Caco-2 (cell line): Measurements from ENCODE around the gene ENOX1. TPM values are rescaled to one million over a fixed set of nuclear protein-coding genes. Genes with fewer than 3 reads are reported as not detected.

Experiments used
- BruUV-seq: library from RNA; stranded (reverse); fragments of 400-500 nt; replicated peaks from 2 replicates; lab custom pipeline; 2021; lab: Mats Ljungman, UMichigan
- CTCF ChIA-PET: fragments of 300-600 bp; sonication (Branson Sonifier 250); formaldehyde crosslinking; loops from one replicate; lab custom pipeline; 2022; ENCODE audit warnings: antibody characterized with exemption; lab: Charles Lee
- POLR2A ChIA-PET: fragments of 300-600 bp; sonication (Branson Sonifier 250); formaldehyde crosslinking; loops from one replicate; lab custom pipeline; 2022; ENCODE audit warnings: antibody characterized with exemption; lab: Charles Lee
- DNase-seq, 2 experiments: peaks; one replicate each; pipeline versions ENCODE4 v3.0.0 to v3.0.0-alpha.2; 2020 to 2022
- H3K27me3 ChIP-seq: replicated peaks from 2 replicates; pipeline ENCODE4 v1.6.0; 2011; ENCODE audit warnings: low read length; ENCODE audit not compliant: control insufficient read depth, insufficient read depth
- H3K36me3 ChIP-seq: 2 replicates; pipeline ENCODE4 v1.5.1; 2011; ENCODE audit warnings: low read length; ENCODE audit not compliant: control insufficient read depth, insufficient read depth
- H3K4me1 ChIP-seq: fragments of 250-450 bp; sonication (Bioruptor Pico); 2 replicates; pipeline ENCODE4 v1.5.1; 2020; ENCODE audit warnings: mild to moderate bottlenecking
- H3K4me3 ChIP-seq: 2 replicates; pipeline ENCODE4 v1.5.1; 2011; ENCODE audit warnings: low read depth, mild to moderate bottlenecking, control low read depth, low read length
- H3K9me3 ChIP-seq: fragments of 250-450 bp; sonication (Bioruptor Pico); 2 replicates; pipeline ENCODE4 v1.5.1; 2020; ENCODE audit warnings: mild to moderate bottlenecking, moderate library complexity
- H3K27ac Mint-ChIP-seq: one replicate; pipeline ENCODE4 v1.8.0; 2022; ENCODE audit warnings: mixed read lengths; ENCODE audit not compliant: unreplicated experiment
- H3K27me3 Mint-ChIP-seq: one replicate; pipeline ENCODE4 v1.8.0; 2022; ENCODE audit warnings: mixed read lengths; ENCODE audit not compliant: insufficient read depth, unreplicated experiment
- H3K36me3 Mint-ChIP-seq: one replicate; pipeline ENCODE4 v1.8.0; 2022; ENCODE audit warnings: mild to moderate bottlenecking, mixed read lengths; ENCODE audit not compliant: insufficient read depth, unreplicated experiment
- H3K4me1 Mint-ChIP-seq: one replicate; pipeline ENCODE4 v1.8.0; 2022; ENCODE audit warnings: low read depth, mixed read lengths; ENCODE audit not compliant: unreplicated experiment
- H3K4me3 Mint-ChIP-seq: one replicate; pipeline ENCODE4 v1.8.0; 2022; ENCODE audit warnings: mild to moderate bottlenecking, moderate library complexity, mixed read lengths; ENCODE audit not compliant: unreplicated experiment
- H3K9me3 Mint-ChIP-seq: one replicate; pipeline ENCODE4 v1.8.0; 2022; ENCODE audit warnings: mixed read lengths; ENCODE audit not compliant: unreplicated experiment
- intact Hi-C: fragments of 100-400 bp; cut with micrococcal nuclease; formaldehyde crosslinking; loops from one replicate; pipeline ENCODE4 v1.10.0; 2022; ENCODE audit not compliant: unreplicated experiment
- total RNA-seq: library from RNA; stranded (reverse); gene quantifications from 2 replicates; pipeline ENCODE4 v1.2.3, GENCODE V29; 2022
- TF ChIP-seq, protein P1 (sequence below), 2 experiments: fragments of 200-600 bp in 1 of 2; IDR thresholded peaks; 1 replicate in 1 of 2; 2 replicates in 1 of 2; pipeline versions ENCODE4 v1.5.1 to v1.8.0; 2011 to 2022; ENCODE audit warnings: antibody characterized with exemption in 1 of 2, control low read depth in 1 of 2, inconsistent platforms in 1 of 2, low read depth in 1 of 2, low read length in 1 of 2, mild to moderate bottlenecking in 1 of 2, moderate library complexity in 1 of 2; ENCODE audit not compliant: insufficient read depth in 1 of 2, severe bottlenecking in 1 of 2, unreplicated experiment in 1 of 2

ENOX1 gene
- total RNA-seq, 1 experiment from 2014 or later, result 9.1 TPM

DNA sequence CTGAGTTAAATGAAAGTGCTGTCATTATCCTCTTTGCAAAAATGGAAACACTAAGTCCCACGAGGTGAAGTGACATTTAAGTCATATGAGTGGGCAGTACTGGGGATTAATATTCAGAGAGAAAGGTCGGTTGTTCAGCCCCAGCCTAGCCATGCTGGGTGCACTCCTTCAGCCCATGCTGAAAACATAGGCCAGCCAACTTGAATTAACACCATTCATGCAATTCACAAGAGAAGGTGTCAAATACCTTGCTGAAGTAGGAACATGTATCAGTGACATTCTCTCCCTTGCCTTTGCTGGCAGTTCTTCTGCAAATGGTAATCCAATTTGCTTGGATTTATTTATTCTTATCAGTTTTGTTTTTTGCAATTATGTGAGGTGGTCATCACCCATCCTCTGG, 507.1 kb downstream of the ENOX1 start:
- no peaks in the 10 kb centered on the region for H3K4me1 ChIP-seq
- no peaks in the 10 kb centered on the region for H3K27me3 ChIP-seq
- H3K27me3 Mint-ChIP-seq, result no peaks in the 10 kb centered on the region
- POLR2A ChIA-PET, result no interaction called here
- intact Hi-C loops, result no loop called here
- peaks cover 4% of the 10 kb centered on the region for H3K4me1 Mint-ChIP-seq
- no peaks in the 10 kb centered on the region for H3K9me3 Mint-ChIP-seq
- BruUV-seq, result no TSS peak
- CTCF ChIA-PET, result no interaction called here
- TF ChIP-seq, protein P1, sequence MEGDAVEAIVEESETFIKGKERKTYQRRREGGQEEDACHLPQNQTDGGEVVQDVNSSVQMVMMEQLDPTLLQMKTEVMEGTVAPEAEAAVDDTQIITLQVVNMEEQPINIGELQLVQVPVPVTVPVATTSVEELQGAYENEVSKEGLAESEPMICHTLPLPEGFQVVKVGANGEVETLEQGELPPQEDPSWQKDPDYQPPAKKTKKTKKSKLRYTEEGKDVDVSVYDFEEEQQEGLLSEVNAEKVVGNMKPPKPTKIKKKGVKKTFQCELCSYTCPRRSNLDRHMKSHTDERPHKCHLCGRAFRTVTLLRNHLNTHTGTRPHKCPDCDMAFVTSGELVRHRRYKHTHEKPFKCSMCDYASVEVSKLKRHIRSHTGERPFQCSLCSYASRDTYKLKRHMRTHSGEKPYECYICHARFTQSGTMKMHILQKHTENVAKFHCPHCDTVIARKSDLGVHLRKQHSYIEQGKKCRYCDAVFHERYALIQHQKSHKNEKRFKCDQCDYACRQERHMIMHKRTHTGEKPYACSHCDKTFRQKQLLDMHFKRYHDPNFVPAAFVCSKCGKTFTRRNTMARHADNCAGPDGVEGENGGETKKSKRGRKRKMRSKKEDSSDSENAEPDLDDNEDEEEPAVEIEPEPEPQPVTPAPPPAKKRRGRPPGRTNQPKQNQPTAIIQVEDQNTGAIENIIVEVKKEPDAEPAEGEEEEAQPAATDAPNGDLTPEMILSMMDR (IDR thresholded peaks at IDR 0.05; ENCODE audit: insufficient read depth in 1 of 2, low read depth in 1 of 2, low read length in 1 of 2, severe bottlenecking in 1 of 2, unreplicated experiment in 1 of 2), result no peak
- no peaks in the 10 kb centered on the region for H3K36me3 ChIP-seq
- H3K9me3 ChIP-seq, result no peaks in the 10 kb centered on the region
- DNase-seq, result no peak
- no peak overlapping the region for H3K4me3 Mint-ChIP-seq
- no peak overlapping the region for H3K4me3 ChIP-seq
- H3K36me3 Mint-ChIP-seq, result no peaks in the 10 kb centered on the region
- H3K27ac Mint-ChIP-seq, result no peak overlapping the region

DNA sequence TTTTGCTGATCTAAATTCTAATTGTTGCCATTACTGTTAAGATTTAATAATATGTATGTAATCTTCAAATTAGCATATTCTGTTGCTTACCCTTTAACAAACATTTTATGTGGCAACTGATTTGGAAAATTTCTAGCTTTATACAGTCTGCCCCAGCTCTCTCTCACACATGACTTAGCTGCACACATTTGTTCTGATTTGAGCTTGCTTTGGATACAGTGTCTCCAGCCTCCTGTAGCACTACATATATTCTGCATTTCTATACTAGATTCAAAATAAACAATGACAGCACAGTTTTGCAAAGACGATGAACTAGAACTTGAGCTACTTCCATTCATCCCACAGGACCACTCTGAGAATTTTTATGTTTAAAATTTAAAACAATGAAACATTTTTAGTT, 508.6 kb downstream of the ENOX1 start:
- H3K4me3 ChIP-seq, result no peak overlapping the region
- H3K9me3 ChIP-seq, result no peaks in the 10 kb centered on the region
- TF ChIP-seq, protein P1 (IDR thresholded peaks at IDR 0.05; ENCODE audit: insufficient read depth in 1 of 2, low read depth in 1 of 2, low read length in 1 of 2, severe bottlenecking in 1 of 2, unreplicated experiment in 1 of 2), result no peak
- H3K4me3 Mint-ChIP-seq, result no peak overlapping the region
- H3K27me3 Mint-ChIP-seq, result no peaks in the 10 kb centered on the region
- intact Hi-C loops, result no loop called here
- no peaks in the 10 kb centered on the region for H3K27me3 ChIP-seq
- H3K9me3 Mint-ChIP-seq, result no peaks in the 10 kb centered on the region
- no peaks in the 10 kb centered on the region for H3K4me1 Mint-ChIP-seq
- ChIA-PET CTCF (no interaction called here), POLR2A (no interaction called here)
- H3K27ac Mint-ChIP-seq, result no peak overlapping the region
- no peak for DNase-seq
- no TSS peak for BruUV-seq
- no peaks in the 10 kb centered on the region for H3K36me3 Mint-ChIP-seq
- no peaks in the 10 kb centered on the region for H3K36me3 ChIP-seq
- no peaks in the 10 kb centered on the region for H3K4me1 ChIP-seq

DNA sequence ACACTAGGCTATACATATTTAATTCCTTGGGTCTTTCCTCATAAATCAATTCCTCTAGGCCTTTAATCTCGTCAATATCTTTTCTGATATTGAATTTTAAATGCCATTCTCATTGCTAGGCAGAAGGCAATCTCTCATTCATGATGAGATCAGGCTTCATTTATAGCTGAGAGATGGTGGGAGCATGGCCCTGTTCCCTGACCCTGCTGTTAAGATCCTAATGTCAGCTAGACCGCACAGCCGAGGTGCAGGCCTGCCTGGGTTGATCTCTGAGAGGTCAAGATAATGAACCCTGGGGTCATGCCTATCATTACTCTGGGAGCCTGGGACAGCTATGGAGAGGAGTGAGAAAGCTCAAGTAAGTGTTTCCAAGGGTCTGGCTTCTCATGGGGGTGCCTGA, 509.6 kb downstream of the ENOX1 start:
- H3K4me3 ChIP-seq, result no peak overlapping the region
- no peaks in the 10 kb centered on the region for H3K9me3 ChIP-seq
- H3K27me3 Mint-ChIP-seq, result no peaks in the 10 kb centered on the region
- TF ChIP-seq, protein P1 (IDR thresholded peaks at IDR 0.05; ENCODE audit: insufficient read depth in 1 of 2, low read depth in 1 of 2, low read length in 1 of 2, severe bottlenecking in 1 of 2, unreplicated experiment in 1 of 2), result no peak
- intact Hi-C loops, result no loop called here
- H3K4me1 Mint-ChIP-seq, result no peaks in the 10 kb centered on the region
- H3K36me3 ChIP-seq, result no peaks in the 10 kb centered on the region
- POLR2A ChIA-PET, result no interaction called here
- no peaks in the 10 kb centered on the region for H3K36me3 Mint-ChIP-seq
- H3K4me3 Mint-ChIP-seq, result no peak overlapping the region
- no peaks in the 10 kb centered on the region for H3K9me3 Mint-ChIP-seq
- H3K27ac Mint-ChIP-seq, result no peak overlapping the region
- H3K4me1 ChIP-seq, result no peaks in the 10 kb centered on the region
- no TSS peak for BruUV-seq
- CTCF ChIA-PET, result no interaction called here
- no peaks in the 10 kb centered on the region for H3K27me3 ChIP-seq
- no peak for DNase-seq
